ENCODE measurements around the gene RARS2. TPM values are rescaled to one million over a fixed set of nuclear protein-coding genes. Genes with fewer than 3 reads are reported as not detected.
A peak's percentile ranks its signal among the peaks of the same experiment; 100 is the strongest.

RARS2 gene
- total RNA-seq, 4 donors from 2014 or later, result 28.4 to 38.7 (median 30.4) TPM

GRCh38 chr6:87590417-87590880, 662 bp upstream of the RARS2 start:
- intact Hi-C loops (cut with DNase I), result no loop called here
- Histone ChIP-seq H3K36me3 (no peaks in the 10 kb centered on the region), H3K4me3 (replicated peaks in 1 of 3) (peak overlapping the region; percentile 38 to 83 (median 58)), H3K4me1 (peaks cover 25 to 27% of the 10 kb centered on the region in 2 donors), H3K27ac (peak overlapping the region in 1 of 3 donors; percentile 37), H3K9me3 (no peaks in the 10 kb centered on the region), H3K27me3 (no peaks in the 10 kb centered on the region)
- DNase-seq, result no peak
- TF ChIP-seq CTCF (IDR thresholded peaks at IDR 0.05) (no peak), POLR2A (IDR thresholded peaks at IDR 0.05) (no peak)
- 2% methylated on average over 11 of the region's 11 CpGs for WGBS, 2 donors

- Histone ChIP-seq H3K27me3 (no peaks in the 10 kb centered on the region), H3K9me3 (no peaks in the 10 kb centered on the region), H3K4me1 (peaks cover 25 to 27% of the 10 kb centered on the region in 2 donors), H3K36me3 (no peaks in the 10 kb centered on the region), H3K4me3 (replicated peaks in 1 of 3) (peak overlapping the region; percentile 38 to 83 (median 73)), H3K27ac (peak overlapping the region in 1 of 3 donors; percentile 47)
- peak in 1 of 2 donors; percentile 8 for DNase-seq
- WGBS, 2 donors, result 38% methylated on average over 10 of the region's 10 CpGs
- intact Hi-C loops (cut with DNase I), result no loop called here
- TF ChIP-seq CTCF (IDR thresholded peaks at IDR 0.05) (no peak), POLR2A (IDR thresholded peaks at IDR 0.05) (no peak)
Measured at GRCh38 chr6:87588756-87589407, 905 bp downstream of the RARS2 start.

- Histone ChIP-seq H3K9me3 (no peaks in the 10 kb centered on the region), H3K27ac (no peak overlapping the region), H3K27me3 (no peaks in the 10 kb centered on the region), H3K4me1 (peaks cover 24 to 25% of the 10 kb centered on the region in 2 donors), H3K36me3 (peaks cover 2 to 5% of the 10 kb centered on the region in 2 donors), H3K4me3 (replicated peaks in 1 of 3) (no peak overlapping the region)
- DNase-seq, result no peak
- 95 to 96% methylated on average over 8 of the region's 8 CpGs for WGBS, 2 donors
- intact Hi-C loops (cut with DNase I), result no loop called here
- TF ChIP-seq POLR2A (IDR thresholded peaks at IDR 0.05), result no peak
- TF ChIP-seq CTCF (IDR thresholded peaks at IDR 0.05), result no peak
Measured at GRCh38 chr6:87586371-87587077, 3.3 kb downstream of the RARS2 start.

GRCh38 chr6:87583822-87584221, 6.0 kb downstream of the RARS2 start:
- intact Hi-C loops (cut with DNase I), result no loop called here
- TF ChIP-seq CTCF (IDR thresholded peaks at IDR 0.05) (no peak), POLR2A (IDR thresholded peaks at IDR 0.05) (no peak)
- Histone ChIP-seq H3K9me3 (no peaks in the 10 kb centered on the region), H3K36me3 (peaks cover 4 to 5% of the 10 kb centered on the region in 2 donors), H3K27me3 (no peaks in the 10 kb centered on the region), H3K27ac (no peak overlapping the region), H3K4me3 (replicated peaks in 1 of 3) (no peak overlapping the region), H3K4me1 (peaks cover 10 to 11% of the 10 kb centered on the region in 2 donors)
- no peak for DNase-seq
- 92 to 93% methylated on average over 4 of the region's 4 CpGs for WGBS, 2 donors

- no peaks in the 10 kb centered on the region for H3K27me3 ChIP-seq
- 83 to 90% methylated on average over 2 of the region's 2 CpGs for WGBS, 2 donors
- no peaks in the 10 kb centered on the region for H3K9me3 ChIP-seq
- no peak overlapping the region for H3K4me3 ChIP-seq (replicated peaks in 1 of 3)
- no peak for TF ChIP-seq CTCF (IDR thresholded peaks at IDR 0.05)
- no peak for TF ChIP-seq POLR2A (IDR thresholded peaks at IDR 0.05)
- no peaks in the 10 kb centered on the region for H3K36me3 ChIP-seq
- H3K4me1 ChIP-seq, result peaks cover 8 to 11% of the 10 kb centered on the region in 2 donors
- H3K27ac ChIP-seq, result no peak overlapping the region
- intact Hi-C loops (cut with DNase I), result no loop called here
- no peak for DNase-seq
Measured at GRCh38 chr6:87575423-87575822, 14.4 kb downstream of the RARS2 start.

All from thyroid gland (tissue), 4 donors.